Motor neuron (in vitro differentiated cells): ENCODE results near the gene CORO7. TPM values are rescaled to one million over a fixed set of nuclear protein-coding genes. Genes with fewer than 3 reads are reported as not detected.

Experiments
- ATAC-seq, 8 experiments: fragments of 200-7000 bp; cut with Tn5 transposase; replicated peaks in 6 of 8; 2 replicates each; pipeline ENCODE4 v1.8.0; 2021; ENCODE audit warnings: mild to moderate bottlenecking in 8 of 8, moderate library complexity in 8 of 8
- H3K27ac ChIP-seq, 2 donors: fragments of 250-450 bp; sonication (Bioruptor Pico); 2 replicates each; pipeline ENCODE4 v1.9.0; 2021; ENCODE audit warnings: antibody characterized with exemption in 2 of 2, mild to moderate bottlenecking in 2 of 2, moderate library complexity in 1 of 2
- H3K4me1 ChIP-seq, 2 donors: fragments of 250-450 bp; sonication (Bioruptor Pico); replicated peaks in 1 of 2; 2 replicates each; pipeline ENCODE4 v1.6.1; 2021; ENCODE audit warnings: antibody characterized with exemption in 2 of 2, mild to moderate bottlenecking in 2 of 2, moderate library complexity in 1 of 2
- H3K4me3 ChIP-seq, 5 donors: fragments of 250-450 bp; sonication (Bioruptor Pico); 2 replicates each; pipeline ENCODE4 v1.9.0; 2021; ENCODE audit warnings: antibody characterized with exemption in 5 of 5, mild to moderate bottlenecking in 5 of 5, moderate library complexity in 4 of 5
- WGBS, 10 experiments: fragments of 450-650 bp; shearing (Covaris generic); methylation state at CpG; one replicate each; pipeline ENCODE4 v1.0.0; 2022; 5-methylcytosine and 5-hydroxymethylcytosine counted together
- in situ Hi-C, 9 experiments: fragments of 400-800 bp; cut with MboI; loops; one replicate each; pipeline ENCODE4 v1.15.0; 2021; ENCODE audit warnings: low sequenced_read_pairs in 9 of 9, low pct_unique_long_range_greater_than_20kb in 2 of 9; ENCODE audit not compliant: unreplicated experiment in 9 of 9
- total RNA-seq, 8 experiments: library from RNA; unstranded; fragments of 300-600 nt; gene quantifications; 2 replicates each; pipeline versions ENCODE4 v1.2.3 to v1.2.4, GENCODE V29; 2022

CORO7 gene
- total RNA-seq, 8 experiments from 2014 or later: 6.0 to 30.1 (median 26.8) TPM

- Histone ChIP-seq H3K4me3 (no peak overlapping the region), H3K27ac (no peak overlapping the region), H3K4me1 (peaks cover 7 to 23% of the 10 kb centered on the region in 2 donors)
- in situ Hi-C loops: no loop called here
- ATAC-seq: peak; percentile 4 to 54 (median 34)
- 9% methylated on average over 4 of the region's 20 CpGs; no CpG with 5 or more reads in 9 of the 10 experiments for WGBS, 10 experiments
Measured at GRCh38 chr16:4384509-4384942, 31.9 kb downstream of the CORO7 start.

- Histone ChIP-seq H3K4me1 (peaks cover 3 to 16% of the 10 kb centered on the region in 2 donors), H3K4me3 (no peak overlapping the region), H3K27ac (no peak overlapping the region)
- peak in 1 of 8 experiments; percentile 1 for ATAC-seq
- in situ Hi-C loops: no loop called here
- WGBS, 10 experiments: 33 to 100% (median 91%) methylated on average over 1 to 8 of the region's 12 CpGs; no CpG with 5 or more reads in 4 of the 10 experiments
Measured at GRCh38 chr16:4383591-4384444, 32.6 kb downstream of the CORO7 start.

- in situ Hi-C loops: no loop called here
- no peak for ATAC-seq
- WGBS, 10 experiments: 77 to 100% (median 94%) methylated on average over 1 to 11 of the region's 21 CpGs; no CpG with 5 or more reads in 1 of the 10 experiments
- Histone ChIP-seq H3K27ac (no peak overlapping the region), H3K4me1 (peaks cover under 1 to 14% of the 10 kb centered on the region in 2 donors), H3K4me3 (no peak overlapping the region)
Measured at GRCh38 chr16:4382795-4383357, 33.5 kb downstream of the CORO7 start.

- Histone ChIP-seq H3K27ac (no peak overlapping the region), H3K4me3 (no peak overlapping the region), H3K4me1 (peaks cover 0 to 15% of the 10 kb centered on the region in 2 donors)
- no peak for ATAC-seq
- 67 to 100% (median 100%) methylated on average over 1 to 3 of the region's 55 CpGs; no CpG with 5 or more reads in 6 of the 10 experiments for WGBS, 10 experiments
- in situ Hi-C loops: no loop called here
Measured at GRCh38 chr16:4381935-4382794, 34.2 kb downstream of the CORO7 start.

- H3K27ac ChIP-seq: no peak overlapping the region
- WGBS, 10 experiments: 80 to 100% (median 100%) methylated on average over 1 to 6 of the region's 59 CpGs; no CpG with 5 or more reads in 5 of the 10 experiments
- in situ Hi-C loops: no loop called here
- no peak overlapping the region for H3K4me3 ChIP-seq
- H3K4me1 ChIP-seq: peaks cover 0 to 15% of the 10 kb centered on the region in 2 donors
- no peak for ATAC-seq
Measured at GRCh38 chr16:4381072-4381934, 35.1 kb downstream of the CORO7 start.

- H3K4me3 ChIP-seq: no peak overlapping the region
- in situ Hi-C loops: no loop called here
- ATAC-seq: peak in 1 of 8 experiments; percentile 2
- peaks cover 0 to 15% of the 10 kb centered on the region in 2 donors for H3K4me1 ChIP-seq
- no peak overlapping the region for H3K27ac ChIP-seq
- 0 to 70% (median 6%) methylated on average over 1 to 6 of the region's 26 CpGs; no CpG with 5 or more reads in 7 of the 10 experiments for WGBS, 10 experiments
Measured at GRCh38 chr16:4380119-4381063, 36.0 kb downstream of the CORO7 start.

GRCh38 chr16:4378999-4379690 is 37.3 kb downstream of the CORO7 start:
- no peak overlapping the region for H3K27ac ChIP-seq
- peaks cover 6 to 19% of the 10 kb centered on the region in 2 donors for H3K4me1 ChIP-seq
- in situ Hi-C loops: no loop called here

GRCh38 chr16:4378161-4378666 is 38.2 kb downstream of the CORO7 start:
- H3K4me3 ChIP-seq: no peak overlapping the region
- ATAC-seq: peak in 3 of 8 experiments; percentile 31 to 34 (median 31)
- H3K4me1 ChIP-seq: peaks cover 15 to 28% of the 10 kb centered on the region in 2 donors
- in situ Hi-C loops: no loop called here
- WGBS, 10 experiments: 0 to 81% (median 80%) methylated on average over 1 to 4 of the region's 15 CpGs; no CpG with 5 or more reads in 6 of the 10 experiments
- peak overlapping the region in 1 of 2 donors; percentile 25 for H3K27ac ChIP-seq

More at GRCh38 chr16:4378999-4379690, 37.3 kb downstream of the CORO7 start:
- H3K4me3 ChIP-seq: no peak overlapping the region
- ATAC-seq: no peak
- 40 to 100% (median 80%) methylated on average over 1 to 4 of the region's 21 CpGs; no CpG with 5 or more reads in 7 of the 10 experiments for WGBS, 10 experiments

GRCh38 chr16:4377573-4378154 is 38.7 kb downstream of the CORO7 start:
- no peak overlapping the region for H3K4me3 ChIP-seq
- peak overlapping the region in 1 of 2 donors; percentile 25 for H3K27ac ChIP-seq
- no peak for ATAC-seq
- H3K4me1 ChIP-seq: peaks cover 20 to 34% of the 10 kb centered on the region in 2 donors
- WGBS, 10 experiments: 56 to 76% (median 67%) methylated on average over 1 to 6 of the region's 12 CpGs; no CpG with 5 or more reads in 6 of the 10 experiments
- in situ Hi-C loops: no loop called here

- Histone ChIP-seq H3K27ac (no peak overlapping the region), H3K4me3 (no peak overlapping the region), H3K4me1 (peaks cover 25 to 40% of the 10 kb centered on the region in 2 donors)
- in situ Hi-C loops: no loop called here
- ATAC-seq: no peak
- 70 to 84% (median 81%) methylated on average over 2 to 7 of the region's 27 CpGs; no CpG with 5 or more reads in 7 of the 10 experiments for WGBS, 10 experiments
Measured at GRCh38 chr16:4376893-4377572, 39.4 kb downstream of the CORO7 start.
